ENCODE data around the gene ATP8A2.

Gene ATP8A2

GRCh38 chr13:25649001-25649633 lies 277.3 kb downstream of the ATP8A2 start:
- no peak for ATAC-seq
- H3K4me1 Mint-ChIP-seq = no peaks in the 10 kb centered on the region
- H3K36me3 Mint-ChIP-seq = no peaks in the 10 kb centered on the region
- no peak overlapping the region for H3K27ac Mint-ChIP-seq
- no peak overlapping the region for H3K4me3 Mint-ChIP-seq
- peaks cover 12% of the 10 kb centered on the region for H3K27me3 Mint-ChIP-seq
- H3K9me3 Mint-ChIP-seq = peaks cover 7% of the 10 kb centered on the region

DNA sequence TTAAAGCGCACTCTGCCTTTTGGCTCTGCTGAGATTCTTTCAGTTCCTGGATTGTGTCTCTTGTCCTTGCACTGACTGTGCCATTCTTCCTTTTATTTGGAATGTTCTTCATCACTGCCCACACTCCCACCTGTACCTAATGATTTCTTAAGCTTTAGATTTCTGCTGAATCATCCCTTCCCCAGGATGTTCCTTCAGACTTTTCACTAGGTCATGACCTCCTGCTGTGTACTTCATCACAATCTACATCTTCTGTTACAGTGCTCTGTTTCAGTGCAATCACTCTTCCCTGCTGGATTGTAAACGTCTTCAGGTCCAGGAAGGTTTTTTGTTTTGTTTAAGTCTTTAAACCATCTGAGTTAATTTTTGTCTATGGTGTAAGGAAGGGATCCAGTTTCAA lies 281.0 kb downstream of the ATP8A2 start:
- H3K36me3 Mint-ChIP-seq = no peaks in the 10 kb centered on the region
- peaks cover 12% of the 10 kb centered on the region for H3K27me3 Mint-ChIP-seq
- no peak for ATAC-seq
- no peak overlapping the region for H3K4me3 Mint-ChIP-seq
- H3K27ac Mint-ChIP-seq = no peak overlapping the region
- no peaks in the 10 kb centered on the region for H3K4me1 Mint-ChIP-seq
- peaks cover 4% of the 10 kb centered on the region for H3K9me3 Mint-ChIP-seq

DNA sequence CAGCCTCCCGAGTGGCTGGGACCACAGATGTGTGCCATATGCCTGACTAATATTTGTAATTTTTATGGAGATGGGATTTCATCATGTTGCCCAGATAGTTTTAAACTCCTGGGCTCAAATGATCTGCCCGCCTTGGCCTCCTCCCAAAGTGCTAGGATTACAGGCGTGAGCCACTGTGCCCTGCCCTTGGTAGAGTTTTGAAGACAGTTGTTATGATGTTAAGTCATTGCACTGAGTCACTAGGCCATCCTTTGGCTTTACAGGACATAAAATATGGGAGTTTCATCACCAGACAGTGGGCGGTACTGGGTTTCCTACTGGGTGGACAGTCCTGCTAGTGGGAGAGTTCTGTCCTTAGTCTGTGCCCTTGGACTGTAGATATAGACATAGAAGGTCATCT lies 282.5 kb downstream of the ATP8A2 start:
- peaks cover 12% of the 10 kb centered on the region for H3K27me3 Mint-ChIP-seq
- no peaks in the 10 kb centered on the region for H3K9me3 Mint-ChIP-seq
- no peaks in the 10 kb centered on the region for H3K4me1 Mint-ChIP-seq
- H3K27ac Mint-ChIP-seq = no peak overlapping the region
- H3K36me3 Mint-ChIP-seq = no peaks in the 10 kb centered on the region
- ATAC-seq = no peak
- H3K4me3 Mint-ChIP-seq = no peak overlapping the region

- peaks cover 12% of the 10 kb centered on the region for H3K27me3 Mint-ChIP-seq
- H3K27ac Mint-ChIP-seq = no peak overlapping the region
- H3K4me1 Mint-ChIP-seq = no peaks in the 10 kb centered on the region
- H3K36me3 Mint-ChIP-seq = no peaks in the 10 kb centered on the region
- no peak for ATAC-seq
- H3K9me3 Mint-ChIP-seq = no peaks in the 10 kb centered on the region
- H3K4me3 Mint-ChIP-seq = no peak overlapping the region
Measured at GRCh38 chr13:25657157-25657556, 285.4 kb downstream of the ATP8A2 start.

DNA sequence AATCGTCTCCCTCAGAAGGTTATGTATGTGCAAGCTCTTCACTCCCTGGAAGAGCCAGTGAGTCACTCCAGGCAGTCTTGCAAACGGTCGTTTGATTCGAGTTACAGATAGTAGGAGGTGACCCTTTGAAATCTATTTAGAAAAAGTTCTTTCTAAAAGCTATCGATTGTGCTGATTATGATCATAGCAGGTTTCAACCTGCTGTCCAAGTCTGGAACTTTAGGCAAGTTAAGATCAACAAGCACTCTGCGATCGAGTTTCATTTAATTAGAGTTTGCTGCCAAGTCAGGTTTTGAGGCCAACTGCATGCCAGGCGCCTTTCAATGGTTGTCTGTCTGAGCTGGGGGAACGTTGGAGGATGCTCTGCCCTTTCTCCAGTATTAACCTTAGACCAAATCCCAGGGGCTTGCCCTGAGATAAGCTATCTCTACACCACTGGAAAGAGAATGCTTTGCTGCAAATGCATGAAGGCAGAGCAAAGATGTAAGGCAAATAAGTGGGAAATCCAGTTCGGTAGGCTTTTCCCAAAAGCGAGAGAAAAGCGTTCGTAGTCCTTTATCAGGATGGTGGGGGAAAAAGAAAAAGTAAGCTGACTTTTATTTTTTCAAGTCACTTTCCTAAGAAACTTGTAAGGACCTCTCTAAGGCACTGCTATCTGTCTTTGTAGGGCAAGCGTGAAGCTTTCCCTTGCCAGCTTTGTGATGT lies 287.5 kb downstream of the ATP8A2 start:
- H3K4me1 Mint-ChIP-seq = no peaks in the 10 kb centered on the region
- no peak overlapping the region for H3K4me3 Mint-ChIP-seq
- H3K36me3 Mint-ChIP-seq = no peaks in the 10 kb centered on the region
- H3K27me3 Mint-ChIP-seq = no peaks in the 10 kb centered on the region
- H3K27ac Mint-ChIP-seq = no peak overlapping the region
- no peaks in the 10 kb centered on the region for H3K9me3 Mint-ChIP-seq
- ATAC-seq = no peak

DNA sequence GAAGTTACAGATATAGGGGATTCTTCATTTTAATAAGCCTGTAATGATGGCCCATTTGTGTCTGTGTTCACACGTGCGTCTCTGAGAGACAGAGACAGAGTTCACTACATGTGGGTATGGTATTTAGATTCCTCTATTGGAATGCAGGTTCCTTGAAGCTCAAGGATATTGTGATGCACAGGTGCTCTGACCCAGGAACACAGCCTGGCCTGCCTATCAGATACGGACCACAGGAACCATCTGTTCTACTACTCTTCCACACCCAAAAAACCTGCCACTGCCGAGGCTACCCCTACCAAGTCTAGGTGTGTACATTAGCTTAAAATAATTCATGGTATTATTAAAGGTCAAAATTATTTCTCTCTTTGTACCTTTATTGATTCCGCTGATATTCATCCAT lies 289.2 kb downstream of the ATP8A2 start:
- ATAC-seq = no peak
- Mint-ChIP-seq H3K4me1 (no peaks in the 10 kb centered on the region), H3K9me3 (no peaks in the 10 kb centered on the region), H3K4me3 (no peak overlapping the region), H3K27me3 (no peaks in the 10 kb centered on the region), H3K27ac (no peak overlapping the region), H3K36me3 (no peaks in the 10 kb centered on the region)

GRCh38 chr13:25662516-25662915 lies 290.7 kb downstream of the ATP8A2 start:
- ATAC-seq = no peak
- H3K4me1 Mint-ChIP-seq = no peaks in the 10 kb centered on the region
- H3K9me3 Mint-ChIP-seq = no peaks in the 10 kb centered on the region
- H3K27ac Mint-ChIP-seq = no peak overlapping the region
- H3K27me3 Mint-ChIP-seq = no peaks in the 10 kb centered on the region
- H3K4me3 Mint-ChIP-seq = no peak overlapping the region
- H3K36me3 Mint-ChIP-seq = no peaks in the 10 kb centered on the region

- H3K36me3 Mint-ChIP-seq = no peaks in the 10 kb centered on the region
- H3K4me1 Mint-ChIP-seq = no peaks in the 10 kb centered on the region
- peaks cover 8% of the 10 kb centered on the region for H3K9me3 Mint-ChIP-seq
- ATAC-seq = no peak
- H3K27me3 Mint-ChIP-seq = no peaks in the 10 kb centered on the region
- no peak overlapping the region for H3K4me3 Mint-ChIP-seq
- H3K27ac Mint-ChIP-seq = no peak overlapping the region
Measured at GRCh38 chr13:25668345-25668744, 296.6 kb downstream of the ATP8A2 start.

- H3K27me3 Mint-ChIP-seq = no peaks in the 10 kb centered on the region
- H3K27ac Mint-ChIP-seq = no peak overlapping the region
- ATAC-seq = no peak
- H3K36me3 Mint-ChIP-seq = no peaks in the 10 kb centered on the region
- H3K4me3 Mint-ChIP-seq = no peak overlapping the region
- no peaks in the 10 kb centered on the region for H3K4me1 Mint-ChIP-seq
- peaks cover 4% of the 10 kb centered on the region for H3K9me3 Mint-ChIP-seq
Measured at GRCh38 chr13:25673711-25674110, 301.9 kb downstream of the ATP8A2 start.

DNA sequence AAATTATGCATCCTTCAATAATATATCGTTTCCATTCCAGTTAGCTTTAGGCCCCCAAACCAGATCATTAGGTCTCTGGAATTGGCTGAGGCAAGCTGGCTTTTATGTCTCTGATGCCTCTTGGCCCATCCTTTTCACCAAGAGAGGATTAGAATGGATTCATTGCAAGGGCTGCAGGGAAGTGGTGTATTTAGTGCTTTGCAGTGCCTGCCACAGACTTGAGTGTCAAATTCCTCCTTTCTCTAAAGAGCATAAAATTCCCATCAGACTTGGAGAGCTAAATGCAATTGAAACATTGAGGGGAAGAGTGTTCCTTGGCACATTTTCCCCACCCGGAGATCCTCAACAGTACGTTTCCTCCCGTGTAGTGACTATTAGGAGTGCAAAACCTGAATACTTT lies 302.6 kb downstream of the ATP8A2 start:
- Mint-ChIP-seq H3K4me3 (no peak overlapping the region), H3K27me3 (no peaks in the 10 kb centered on the region), H3K4me1 (no peaks in the 10 kb centered on the region), H3K36me3 (no peaks in the 10 kb centered on the region), H3K9me3 (peaks cover 4% of the 10 kb centered on the region), H3K27ac (no peak overlapping the region)
- no peak for ATAC-seq

DNA sequence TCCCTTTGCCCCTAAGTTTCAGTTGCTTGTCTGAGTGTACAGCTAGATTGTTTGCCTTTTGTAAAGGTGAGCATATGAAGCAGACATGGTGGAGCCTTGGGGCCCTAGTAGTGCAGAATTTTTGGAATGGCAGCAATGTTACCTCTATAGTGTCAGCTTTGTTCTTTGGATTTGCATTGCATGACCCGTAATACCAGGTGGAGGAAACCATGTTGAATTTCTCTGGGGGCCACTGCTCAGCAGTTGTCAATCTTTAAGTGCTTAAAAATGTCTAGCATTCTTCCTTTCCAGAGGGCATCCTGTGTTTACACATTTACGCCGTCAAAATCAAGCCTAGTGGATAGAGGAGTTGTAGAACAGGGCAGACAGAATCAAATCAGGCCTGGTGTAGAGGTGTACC lies 303.3 kb downstream of the ATP8A2 start:
- no peak overlapping the region for H3K27ac Mint-ChIP-seq
- H3K4me1 Mint-ChIP-seq = no peaks in the 10 kb centered on the region
- H3K9me3 Mint-ChIP-seq = no peaks in the 10 kb centered on the region
- H3K27me3 Mint-ChIP-seq = no peaks in the 10 kb centered on the region
- no peak for ATAC-seq
- no peak overlapping the region for H3K4me3 Mint-ChIP-seq
- no peaks in the 10 kb centered on the region for H3K36me3 Mint-ChIP-seq

- Mint-ChIP-seq H3K9me3 (no peaks in the 10 kb centered on the region), H3K27ac (no peak overlapping the region), H3K4me1 (no peaks in the 10 kb centered on the region), H3K27me3 (no peaks in the 10 kb centered on the region), H3K36me3 (no peaks in the 10 kb centered on the region), H3K4me3 (no peak overlapping the region)
- ATAC-seq = no peak
Measured at GRCh38 chr13:25677956-25678355, 306.2 kb downstream of the ATP8A2 start.

DNA sequence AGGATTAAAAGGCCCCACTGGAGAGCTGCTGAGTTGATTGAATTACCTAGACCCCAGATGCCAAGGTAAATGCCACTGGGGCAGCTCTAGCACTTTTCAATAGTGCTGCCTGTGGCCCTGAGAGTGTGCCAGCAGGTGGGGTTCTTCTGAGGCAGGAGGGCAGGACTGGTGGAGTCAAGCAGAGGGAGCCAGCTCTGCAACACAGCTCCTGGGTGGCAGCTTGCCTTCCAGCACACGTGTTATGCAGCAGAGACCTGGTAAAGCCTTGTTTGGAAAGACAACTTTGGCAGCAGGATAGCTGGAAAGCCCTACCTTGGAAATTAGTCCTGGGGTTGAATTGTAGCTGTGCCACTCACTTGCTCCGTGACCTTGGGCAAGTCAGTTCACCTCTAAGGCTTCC lies 306.6 kb downstream of the ATP8A2 start:
- no peaks in the 10 kb centered on the region for H3K36me3 Mint-ChIP-seq
- no peak for ATAC-seq
- H3K27me3 Mint-ChIP-seq = no peaks in the 10 kb centered on the region
- H3K9me3 Mint-ChIP-seq = no peaks in the 10 kb centered on the region
- H3K4me3 Mint-ChIP-seq = no peak overlapping the region
- H3K4me1 Mint-ChIP-seq = no peaks in the 10 kb centered on the region
- no peak overlapping the region for H3K27ac Mint-ChIP-seq

DNA sequence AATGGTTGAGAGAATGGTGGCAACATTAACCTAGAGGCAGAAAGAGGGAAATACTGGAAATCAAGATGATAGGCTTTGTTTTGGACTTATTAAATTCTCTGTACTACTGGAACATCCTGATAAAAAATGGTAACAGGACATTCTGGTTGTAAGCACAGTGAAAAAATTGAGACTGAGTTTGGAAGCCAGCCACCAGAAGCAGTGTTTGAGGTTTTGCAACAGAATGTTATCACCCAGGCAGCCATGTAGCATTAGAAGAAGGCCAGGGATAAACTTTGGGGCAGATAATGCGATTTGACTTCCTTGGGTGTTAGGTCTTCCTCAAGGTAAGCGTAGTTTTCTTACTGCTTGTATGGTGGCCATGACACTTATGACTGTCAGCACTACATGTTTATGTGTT lies 307.4 kb downstream of the ATP8A2 start:
- ATAC-seq = no peak
- Mint-ChIP-seq H3K4me3 (no peak overlapping the region), H3K27ac (no peak overlapping the region), H3K36me3 (no peaks in the 10 kb centered on the region), H3K4me1 (no peaks in the 10 kb centered on the region), H3K9me3 (no peaks in the 10 kb centered on the region), H3K27me3 (no peaks in the 10 kb centered on the region)

DNA sequence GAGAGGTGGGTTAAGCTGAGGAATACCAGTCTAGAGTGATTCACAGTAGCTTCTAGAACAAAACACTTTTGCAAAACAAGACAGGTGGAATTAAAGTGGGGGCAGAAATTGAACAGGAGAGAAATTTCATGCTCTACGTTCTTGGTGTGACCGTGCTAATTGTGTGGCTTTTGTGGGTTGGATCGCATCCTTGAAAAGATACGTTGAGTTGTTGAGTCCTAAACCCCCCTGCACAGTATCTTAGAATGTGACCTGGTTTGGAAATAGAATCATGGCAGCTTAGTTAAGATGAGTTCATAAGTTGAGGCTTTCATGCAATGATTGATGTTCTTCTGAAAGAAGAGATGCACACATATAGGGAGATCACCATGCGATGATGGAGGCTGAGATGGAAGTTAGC lies 308.2 kb downstream of the ATP8A2 start:
- Mint-ChIP-seq H3K27ac (no peak overlapping the region), H3K4me1 (no peaks in the 10 kb centered on the region)
- ATAC-seq = no peak

DNA sequence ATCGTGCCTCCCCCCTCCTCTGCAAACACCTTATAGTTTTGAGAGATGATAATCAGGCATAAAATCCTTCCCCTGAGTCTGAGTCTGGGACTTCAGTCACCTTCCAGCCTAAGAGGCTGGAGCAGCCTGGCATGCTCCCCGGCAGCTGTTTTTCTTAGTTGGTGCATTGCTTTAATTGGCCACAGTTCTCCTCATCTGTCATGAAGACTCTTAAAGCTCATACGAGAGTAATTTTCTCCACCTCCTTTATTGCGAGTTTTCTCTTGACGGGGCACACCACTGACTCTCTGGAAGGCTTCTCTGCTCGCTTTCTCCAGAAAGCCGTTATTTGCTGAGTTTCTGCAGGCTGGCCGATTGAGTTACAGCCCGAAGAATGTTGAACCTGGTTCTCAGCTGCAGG lies 310.5 kb downstream of the ATP8A2 start:
- no peak overlapping the region for H3K27ac Mint-ChIP-seq
- no peaks in the 10 kb centered on the region for H3K36me3 Mint-ChIP-seq
- no peaks in the 10 kb centered on the region for H3K4me1 Mint-ChIP-seq
- no peaks in the 10 kb centered on the region for H3K27me3 Mint-ChIP-seq
- H3K9me3 Mint-ChIP-seq = no peaks in the 10 kb centered on the region
- no peak for ATAC-seq
- no peak overlapping the region for H3K4me3 Mint-ChIP-seq

More for the DNA sequence above, 308.2 kb downstream of the ATP8A2 start:
- Mint-ChIP-seq H3K9me3 (no peaks in the 10 kb centered on the region), H3K4me3 (no peak overlapping the region), H3K27me3 (no peaks in the 10 kb centered on the region), H3K36me3 (no peaks in the 10 kb centered on the region)

Data from stimulated activated memory B cell treated with anti-CD40 and anti-IgM and Interleukin-4, amounts not matched to agents 10 μg/mL and 1 μg/mL and 100 μg/mL, for 72 hours (primary cell).